ENCODE data around the gene LRP2BP. TPM values are rescaled to one million over a fixed set of nuclear protein-coding genes. Genes with fewer than 3 reads are reported as not detected.
"Not testable (repeated sequence)": the region's sequence is repeated elsewhere in the genome, so short reads cannot be mapped to it uniquely, and the experiment has no call there.

Gene LRP2BP
- polyA plus RNA-seq, 3 donors: 0.22 to 0.78 (median 0.34) TPM

DNA sequence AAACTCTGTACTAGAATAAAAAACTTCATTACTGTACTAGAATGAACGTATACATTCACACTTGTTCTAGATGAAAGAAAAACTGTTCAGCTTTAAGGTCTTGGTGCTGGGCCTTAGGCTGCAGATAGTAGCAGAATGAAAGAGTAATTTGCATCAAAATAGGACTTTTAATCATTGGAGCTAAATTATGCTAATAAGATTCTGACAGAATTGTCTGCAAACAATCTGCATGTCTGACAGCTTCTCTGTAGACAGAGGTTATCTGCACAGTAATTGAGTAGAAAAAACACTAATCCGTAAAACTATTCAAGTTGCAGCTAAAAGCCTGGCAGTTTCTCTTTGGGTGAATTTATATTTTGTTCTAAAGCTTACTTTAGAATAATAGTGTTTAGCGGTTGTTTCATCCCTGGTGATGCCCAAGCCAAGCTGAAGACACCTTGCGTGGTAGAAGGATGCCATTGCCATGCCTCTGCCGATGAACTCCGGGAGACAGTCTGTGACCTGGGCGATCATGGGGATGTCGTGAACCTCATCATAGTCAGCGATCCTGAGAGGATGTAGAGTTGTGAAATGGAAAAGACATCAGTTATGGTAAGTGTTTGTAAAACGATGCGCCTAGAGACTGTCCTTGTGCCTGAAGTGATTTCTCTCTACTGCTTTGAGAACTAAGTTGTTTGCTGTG, 25.3 kb downstream of the LRP2BP start:
- WGBS, 3 donors: 96 to 98% (median 96%) methylated on average over 11 of the region's 11 CpGs
- no peak overlapping the region for H3K27ac ChIP-seq (ENCODE audit: low read depth, low read length)

DNA sequence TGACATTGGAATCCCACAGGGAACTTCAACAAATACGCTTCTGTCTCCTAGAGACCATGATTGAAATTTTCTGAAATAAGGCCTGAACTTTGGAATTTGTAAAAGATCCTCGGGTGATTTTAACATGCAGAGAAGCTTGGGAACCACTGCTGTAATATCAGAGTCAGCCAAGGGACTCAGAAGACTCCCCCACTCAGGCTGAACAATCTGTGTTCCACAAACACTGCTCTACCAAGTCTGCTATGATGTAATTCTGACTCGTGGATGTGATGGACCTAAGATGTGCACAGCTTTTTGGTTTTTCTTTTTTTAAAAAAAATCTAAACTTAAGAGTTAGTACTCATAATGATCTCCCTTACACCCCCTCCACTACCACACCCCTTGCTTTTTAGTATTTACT, 26.0 kb downstream of the LRP2BP start:
- WGBS, 3 donors: 60 to 71% (median 62%) methylated on average over 3 of the region's 3 CpGs
- no peak overlapping the region for H3K27ac ChIP-seq (ENCODE audit: low read depth, low read length)

DNA sequence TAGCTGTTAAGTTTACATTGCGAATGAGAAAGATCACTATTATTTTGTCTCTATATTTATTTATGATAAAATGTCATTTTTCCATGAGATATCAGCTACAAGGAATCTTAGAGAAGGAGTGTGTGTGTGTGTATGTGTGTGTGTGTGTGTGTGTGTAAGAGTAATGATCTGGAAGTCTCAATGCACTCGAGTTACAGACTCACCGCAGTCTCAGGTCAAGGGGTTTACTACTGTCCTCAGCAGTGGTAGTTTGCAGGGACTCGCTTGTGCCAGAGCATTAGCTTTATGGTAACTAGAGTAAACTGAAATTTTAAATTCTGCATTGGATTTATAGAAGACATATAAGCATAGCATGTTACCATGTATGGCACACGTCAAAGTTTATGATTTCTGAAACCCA, 30.8 kb downstream of the LRP2BP start:
- no peak overlapping the region for H3K27ac ChIP-seq (ENCODE audit: low read depth, low read length)
- WGBS, 3 donors: 72 to 94% (median 90%) methylated on average over 5 of the region's 5 CpGs

DNA sequence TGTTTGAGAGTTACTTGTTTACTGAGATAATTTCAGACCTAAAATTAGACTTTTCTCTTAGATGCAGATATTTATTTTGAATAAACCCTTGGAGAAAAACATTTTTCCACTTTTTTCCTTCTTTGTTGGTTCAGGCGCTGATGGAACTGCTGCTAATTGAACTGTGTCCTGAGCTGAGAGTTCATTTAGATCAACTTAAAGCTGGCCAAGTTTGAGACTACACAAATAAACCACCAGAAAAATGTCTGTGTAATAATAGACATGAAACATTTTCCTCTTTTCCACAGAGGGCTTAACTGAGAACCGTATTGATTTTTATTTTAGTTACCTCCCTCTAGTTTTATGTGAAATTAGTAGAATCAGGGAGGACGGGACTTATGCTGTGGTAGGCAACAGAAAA, 32.5 kb downstream of the LRP2BP start:
- no peak overlapping the region for H3K27ac ChIP-seq (ENCODE audit: low read depth, low read length)
- WGBS, 3 donors: 31 to 86% (median 80%) methylated on average over 3 of the region's 3 CpGs

DNA sequence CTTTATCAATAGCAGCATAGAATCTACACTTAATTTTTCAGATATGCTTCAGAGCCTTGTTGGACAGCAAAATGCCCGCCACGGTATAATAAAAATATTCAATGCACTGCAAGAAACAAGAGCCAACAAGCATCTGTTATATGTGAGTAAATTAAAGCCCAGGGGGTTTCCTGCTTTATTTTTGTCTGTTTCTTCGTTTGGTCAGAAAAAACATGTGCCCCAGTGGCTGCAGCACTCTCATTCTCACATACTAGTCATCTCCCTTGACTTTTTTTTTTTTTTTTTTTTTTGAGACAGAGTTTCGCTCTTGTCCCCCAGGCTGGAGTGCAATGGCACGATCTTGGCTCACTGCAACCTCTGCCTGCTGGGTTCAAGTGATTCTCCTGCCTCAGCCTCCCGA, 33.2 kb downstream of the LRP2BP start:
- 79 to 92% (median 86%) methylated on average over 6 of the region's 6 CpGs for WGBS, 3 donors
- not testable (repeated sequence) for H3K27ac ChIP-seq (ENCODE audit: low read depth, low read length)

DNA sequence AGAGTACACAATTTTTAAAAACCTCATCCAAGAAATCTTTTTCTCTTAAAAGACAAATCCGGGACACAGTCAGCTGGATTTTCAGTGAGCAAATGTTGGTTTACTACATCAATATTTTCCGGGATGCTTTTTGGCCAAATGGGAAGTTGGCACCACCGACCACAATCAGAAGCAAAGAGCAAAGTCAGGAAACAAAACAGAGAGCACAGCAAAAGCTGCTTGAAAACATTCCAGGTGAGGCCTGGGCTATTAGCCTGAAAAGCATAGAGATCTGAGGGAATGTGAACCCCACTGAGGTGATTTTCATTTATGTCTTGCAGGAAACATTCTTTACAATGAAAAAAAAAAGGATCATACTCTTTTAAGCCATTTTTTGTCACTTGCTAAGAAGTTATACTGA, 33.9 kb downstream of the LRP2BP start:
- 45 to 76% (median 62%) methylated on average over 3 of the region's 3 CpGs for WGBS, 3 donors

DNA sequence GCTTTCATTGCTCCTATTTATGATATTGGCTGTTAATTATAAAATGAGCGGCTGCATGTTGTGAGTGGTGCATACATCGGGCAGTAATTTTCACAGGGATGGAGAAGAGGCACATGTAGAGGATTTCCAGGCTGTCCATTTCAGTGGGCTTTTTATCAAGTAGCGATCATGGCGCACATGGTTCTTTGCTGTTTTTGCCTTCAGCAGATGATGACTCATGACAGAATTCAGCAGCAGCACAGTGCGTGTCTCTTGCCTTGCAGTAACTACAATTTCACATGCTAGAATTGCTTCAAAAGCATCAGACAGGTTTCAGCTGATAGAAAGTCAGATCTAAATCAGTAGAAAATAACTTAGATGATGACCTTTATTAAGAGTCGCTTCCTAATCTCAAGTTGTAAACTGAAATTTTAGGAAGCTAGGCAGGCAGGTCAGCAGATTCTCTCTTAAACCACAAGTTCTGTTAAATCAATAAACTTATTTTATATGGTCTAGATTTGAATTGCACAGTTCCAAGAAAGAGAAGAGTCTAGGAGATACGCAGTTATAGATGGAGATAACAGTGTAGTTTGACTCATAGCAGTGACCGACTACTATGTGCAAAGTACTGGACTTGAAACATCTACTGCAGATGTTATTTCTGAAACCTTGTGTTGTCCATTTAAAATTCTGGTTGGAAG, 35.8 kb downstream of the LRP2BP start:
- WGBS, 3 donors: 97 to 98% (median 98%) methylated on average over 8 of the region's 8 CpGs
- H3K27ac ChIP-seq (ENCODE audit: low read depth, low read length): no peak overlapping the region

More for the DNA sequence above, 33.9 kb downstream of the LRP2BP start:
- H3K27ac ChIP-seq (ENCODE audit: low read depth, low read length): no peak overlapping the region

DNA sequence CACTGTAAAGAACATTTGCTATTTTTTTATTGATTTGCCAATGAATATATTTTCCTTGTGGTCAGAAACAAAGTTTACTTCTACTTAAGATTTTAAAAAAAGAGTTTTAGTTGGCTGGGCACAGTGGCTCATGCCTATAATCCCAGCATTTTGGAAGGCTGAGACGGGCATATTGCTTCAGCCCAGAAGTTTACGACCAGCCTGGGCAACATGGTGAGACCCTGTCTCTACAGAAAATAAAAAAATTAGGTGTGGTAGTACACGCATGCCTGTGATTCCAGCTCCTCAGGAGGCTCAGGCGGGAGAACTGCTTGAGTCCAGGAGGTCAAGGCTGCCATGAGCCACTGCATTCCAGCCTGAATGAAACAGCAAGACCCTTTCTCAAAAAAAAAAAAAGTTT, 36.8 kb downstream of the LRP2BP start:
- H3K27ac ChIP-seq (ENCODE audit: low read depth, low read length): no peak overlapping the region

DNA sequence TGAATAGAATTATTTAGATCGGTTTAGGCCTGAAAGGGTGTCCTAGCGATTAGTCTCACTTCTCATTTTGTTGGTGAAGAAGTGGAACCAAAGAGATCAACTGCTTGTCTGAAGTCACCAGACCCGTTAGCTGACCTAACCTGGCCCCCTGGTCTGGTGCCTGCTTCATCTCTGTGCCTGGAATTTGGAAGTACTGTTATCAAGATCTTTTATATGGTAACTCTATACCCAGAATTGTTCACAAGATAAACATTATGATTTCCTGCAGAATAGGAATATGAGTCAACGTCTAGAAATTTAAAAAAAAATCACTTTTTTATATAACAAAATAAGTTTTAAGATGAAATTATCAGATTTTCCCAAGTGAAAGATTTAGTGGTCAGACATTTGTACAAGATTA, 37.2 kb downstream of the LRP2BP start:
- no peak overlapping the region for H3K27ac ChIP-seq (ENCODE audit: low read depth, low read length)

More for the DNA sequence above, 36.8 kb downstream of the LRP2BP start:
- 95 to 99% (median 95%) methylated on average over 4 of the region's 4 CpGs for WGBS, 3 donors

DNA sequence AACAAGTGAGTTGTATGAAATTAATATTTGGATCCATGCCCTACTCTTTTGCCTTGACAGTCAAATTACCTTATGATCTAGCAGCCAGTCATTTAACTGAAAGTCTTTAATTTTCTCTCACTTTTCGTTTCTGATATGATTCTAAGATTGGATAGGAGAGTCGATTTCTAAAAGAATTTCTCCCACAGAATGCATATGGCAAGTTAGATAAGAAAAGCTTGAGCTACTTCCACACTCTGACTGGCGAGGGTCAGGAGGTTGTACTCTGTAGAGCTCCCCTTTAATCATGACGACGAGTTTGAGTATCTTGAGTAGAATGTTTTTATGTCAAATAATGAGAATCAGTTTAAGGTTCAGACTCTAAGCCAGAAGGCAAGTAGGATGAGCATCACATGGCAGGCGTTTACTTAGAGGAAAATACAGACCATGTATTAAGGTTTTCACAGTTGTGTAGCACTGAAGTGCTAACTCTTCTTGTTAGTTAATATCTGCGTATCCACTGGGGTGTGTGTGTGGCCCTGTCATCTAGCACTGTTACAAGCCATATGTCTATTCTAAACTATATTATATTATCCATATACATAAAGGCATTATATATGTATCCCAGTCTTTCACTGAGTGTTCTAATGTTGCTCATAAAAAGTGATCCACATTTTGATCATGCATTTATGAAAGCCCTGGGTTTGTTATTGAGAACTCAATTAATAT, 37.8 kb downstream of the LRP2BP start:
- 80 to 83% (median 80%) methylated on average over 7 of the region's 7 CpGs for WGBS, 3 donors
- no peak overlapping the region for H3K27ac ChIP-seq (ENCODE audit: low read depth, low read length)

More for the DNA sequence above, 37.2 kb downstream of the LRP2BP start:
- 84 to 93% (median 84%) methylated on average over 4 of the region's 4 CpGs for WGBS, 3 donors

DNA sequence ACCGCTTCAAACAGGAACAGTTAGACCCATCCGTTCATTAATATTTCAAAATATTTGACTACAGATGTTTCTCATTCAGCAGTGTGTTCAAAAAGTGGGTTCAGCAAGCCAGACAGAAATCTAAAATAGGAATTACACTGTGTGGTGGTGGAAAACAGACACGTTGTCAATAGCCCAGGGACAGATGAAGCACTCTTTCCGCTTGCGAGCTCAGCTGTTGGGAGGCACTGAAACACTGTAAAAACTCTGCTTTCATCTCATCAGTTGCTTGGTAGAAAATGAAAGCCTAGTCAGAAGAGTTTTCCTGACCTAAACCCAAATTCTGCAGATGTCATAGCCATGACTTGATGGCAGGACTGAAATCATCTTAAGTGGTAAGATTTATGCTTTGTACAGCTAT, 38.5 kb downstream of the LRP2BP start:
- no peak overlapping the region for H3K27ac ChIP-seq (ENCODE audit: low read depth, low read length)
- WGBS, 3 donors: 89 to 93% (median 91%) methylated on average over 5 of the region's 5 CpGs

DNA sequence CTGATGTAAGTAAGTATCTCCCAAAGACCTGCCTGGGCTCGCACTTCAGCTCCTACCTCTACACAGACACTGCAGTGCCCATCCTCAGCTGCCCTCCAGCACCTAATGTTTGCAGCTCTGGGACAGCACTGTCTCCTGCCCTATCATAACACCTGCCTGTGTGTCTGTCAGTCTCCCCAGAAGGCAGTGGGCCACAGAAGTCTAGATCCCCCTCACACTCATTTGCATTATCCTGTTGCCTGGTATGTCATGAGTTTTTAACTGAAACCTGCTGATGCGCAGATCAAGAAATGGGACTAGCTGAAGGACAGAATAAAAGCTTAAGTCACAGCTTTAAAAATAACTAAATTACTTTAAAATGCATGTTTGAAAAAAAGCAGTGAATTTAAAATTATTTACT, 43.0 kb downstream of the LRP2BP start:
- no peak overlapping the region for H3K27ac ChIP-seq (ENCODE audit: low read depth, low read length)
- WGBS, 3 donors: 95 to 100% (median 100%) methylated on average over 2 of the region's 2 CpGs

DNA sequence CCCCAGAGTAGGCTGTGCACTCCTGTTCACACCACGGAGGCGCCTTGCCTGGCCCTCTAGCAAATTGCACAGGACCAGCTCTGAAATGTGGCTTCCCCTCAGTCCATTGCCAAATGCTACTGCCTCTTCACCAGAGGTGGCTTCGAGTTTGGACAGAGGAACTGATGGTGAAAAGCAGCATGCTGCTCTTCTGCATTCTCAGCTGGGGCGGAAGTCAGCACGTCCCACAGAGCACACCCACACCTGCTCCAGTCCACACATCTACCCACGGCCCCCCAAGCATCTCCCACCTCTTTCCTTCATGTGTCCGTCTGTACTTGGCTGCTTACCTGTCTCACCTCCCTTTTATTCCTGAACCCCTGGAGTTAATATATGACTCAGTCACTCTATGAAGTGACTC, 43.5 kb downstream of the LRP2BP start:
- WGBS, 3 donors: 86 to 91% (median 86%) methylated on average over 7 of the region's 7 CpGs
- no peak overlapping the region for H3K27ac ChIP-seq (ENCODE audit: low read depth, low read length)

DNA sequence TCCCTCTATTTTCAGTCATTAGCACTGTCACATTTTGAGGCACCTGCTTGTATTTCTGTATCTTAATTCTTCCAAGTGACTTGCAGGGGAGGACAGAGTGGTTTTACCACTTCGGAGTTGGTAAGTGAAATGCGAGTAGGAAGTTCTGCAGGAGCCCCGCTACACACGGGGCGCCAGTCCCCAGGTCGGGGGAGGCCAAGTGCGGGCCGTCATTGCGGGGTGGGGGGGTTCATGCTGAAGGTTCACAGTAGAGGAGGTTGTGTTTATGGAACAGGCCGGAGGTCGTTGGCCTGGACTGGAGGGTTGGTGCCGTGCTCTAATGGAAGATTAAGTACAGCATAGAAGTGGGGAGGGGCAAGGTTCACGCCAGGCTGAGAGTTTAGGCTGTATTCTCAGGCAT, 44.0 kb downstream of the LRP2BP start:
- no peak overlapping the region for H3K27ac ChIP-seq (ENCODE audit: low read depth, low read length)
- WGBS, 3 donors: 86 to 91% (median 88%) methylated on average over 13 of the region's 13 CpGs

DNA sequence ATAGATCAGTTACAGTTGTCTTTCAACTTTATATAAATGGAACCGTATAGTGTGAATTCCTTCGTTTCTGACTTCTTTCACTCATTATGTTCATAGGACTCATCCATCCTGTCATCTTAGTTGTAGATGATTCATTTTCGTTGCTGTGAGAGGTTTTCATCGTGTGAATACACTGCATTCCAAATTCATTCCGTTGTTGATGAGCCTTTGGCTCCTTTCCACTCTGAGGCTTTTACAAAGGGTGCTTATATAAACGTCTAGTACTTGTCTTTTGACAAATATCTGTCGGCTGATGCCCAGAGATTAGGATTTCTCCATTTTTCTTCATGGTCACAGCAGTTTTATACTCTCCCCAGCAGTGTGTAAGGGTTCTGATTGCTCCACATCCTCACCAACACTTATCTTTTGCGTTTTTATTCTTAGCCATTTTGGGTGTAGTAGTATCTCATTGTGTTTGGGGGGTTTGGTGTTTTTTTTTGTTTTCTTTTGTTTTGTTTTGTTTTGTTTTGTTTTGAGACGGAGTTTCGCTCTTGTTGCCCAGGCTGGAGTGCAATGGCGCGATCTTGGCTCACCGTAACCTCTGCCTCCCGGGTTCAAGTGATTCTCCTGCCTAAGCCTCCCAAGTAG, 48.6 kb downstream of the LRP2BP start:
- 88 to 93% (median 88%) methylated on average over 14 of the region's 14 CpGs for WGBS, 3 donors
- H3K27ac ChIP-seq (ENCODE audit: low read depth, low read length): no peak overlapping the region

DNA sequence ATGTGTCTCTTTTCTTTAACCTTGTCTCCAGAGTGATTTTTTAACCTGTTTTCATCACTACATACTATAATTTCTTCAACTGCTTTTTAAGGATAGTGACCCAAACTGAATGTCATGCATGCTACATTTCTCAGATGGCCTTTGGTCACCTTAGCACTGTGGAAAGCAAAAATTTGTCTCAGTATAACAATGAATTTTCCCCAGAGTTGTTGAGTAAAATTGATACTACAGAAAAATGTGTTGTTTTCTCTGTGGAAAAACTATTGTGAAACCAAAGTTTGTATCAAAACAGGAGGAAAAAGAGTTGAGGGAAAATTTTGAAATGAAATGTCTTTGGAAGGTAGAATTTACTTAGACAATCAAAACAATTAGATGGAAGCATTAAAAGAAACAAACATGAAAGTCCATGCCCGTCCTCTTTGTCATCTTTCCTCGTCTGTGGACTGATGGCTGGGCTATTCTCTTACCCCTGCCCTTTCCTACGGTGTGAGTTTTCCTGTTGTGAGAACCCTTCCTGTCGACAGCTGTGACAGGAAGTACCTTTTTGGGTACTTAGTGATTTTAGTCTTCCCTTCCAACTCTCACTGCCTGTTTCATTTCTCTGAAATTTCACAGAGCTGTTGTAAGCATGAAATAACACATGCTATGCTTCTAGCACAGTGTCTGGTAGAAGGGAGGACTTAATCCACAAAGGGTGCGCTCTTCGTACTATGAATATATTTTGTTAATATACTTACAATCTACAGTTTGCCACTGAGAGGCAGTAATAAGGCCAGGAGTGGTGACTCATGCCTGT, 50.8 kb downstream of the LRP2BP start:
- H3K27ac ChIP-seq (ENCODE audit: low read depth, low read length): no peak overlapping the region
- WGBS, 3 donors: 56 to 85% (median 64%) methylated on average over 6 of the region's 6 CpGs

DNA sequence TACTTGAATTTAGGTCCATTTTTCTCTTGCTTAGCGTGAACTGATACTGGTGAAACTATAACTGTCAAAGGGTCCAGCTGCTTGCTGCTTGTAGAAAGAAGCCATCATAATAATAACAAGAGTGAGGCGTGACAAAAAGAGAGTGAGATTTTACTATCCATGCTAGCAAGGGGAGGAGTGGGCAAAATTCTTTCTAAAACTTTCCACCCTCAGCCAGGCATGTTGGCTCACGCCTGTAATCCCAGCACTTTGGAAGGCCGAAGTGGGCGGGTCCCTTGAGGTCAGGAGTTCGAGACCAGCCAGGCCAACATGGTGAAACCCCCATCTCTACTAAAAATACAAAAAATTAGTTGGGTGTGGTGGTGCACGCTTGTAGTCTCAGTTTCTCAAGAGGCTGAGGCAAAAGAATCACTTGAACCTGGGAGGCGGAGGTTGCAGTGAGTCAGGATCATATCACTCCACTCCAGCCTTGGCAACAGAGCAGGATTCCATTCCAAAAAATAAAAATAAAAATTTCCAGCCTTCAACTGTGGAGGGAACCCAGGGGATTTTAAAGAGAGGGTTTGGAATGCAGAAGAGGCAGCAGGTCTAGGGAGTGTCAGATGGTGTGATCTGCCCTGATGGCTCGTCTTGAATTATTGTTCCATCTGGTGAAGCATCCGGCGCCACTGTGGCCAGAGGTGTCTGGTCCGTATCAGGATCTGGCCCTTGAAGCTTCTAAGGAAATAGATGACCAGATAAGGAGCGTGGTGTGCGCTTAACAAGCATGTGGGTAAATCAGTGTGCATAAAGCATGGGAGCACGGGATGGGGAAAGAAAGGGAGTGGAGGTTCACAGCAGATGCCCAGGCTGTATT, 51.8 kb downstream of the LRP2BP start:
- no peak overlapping the region for H3K27ac ChIP-seq (ENCODE audit: low read depth, low read length)
- WGBS, 3 donors: 53 to 88% (median 54%) methylated on average over 15 of the region's 15 CpGs

Data from adipose tissue (tissue), 3 donors.